GM18498 (cell line): ENCODE data around the gene KIF27.
"Not testable (repeated sequence)": the region's sequence is repeated elsewhere in the genome, so short reads cannot be mapped to it uniquely, and the experiment has no call there.

Experiments
- ATAC-seq: cut with Tn5 transposase; IDR thresholded peaks from one replicate; pipeline ENCODE4 v1.9.1; 2021; ENCODE audit warnings: mild to moderate bottlenecking, moderate library complexity; ENCODE audit not compliant: unreplicated experiment

KIF27 gene

GRCh38 chr9:83932011-83932410, 10.8 kb upstream of the KIF27 start:
- ATAC-seq, result no peak

GRCh38 chr9:83930881-83931280, 9.6 kb upstream of the KIF27 start:
- ATAC-seq, result no peak

- ATAC-seq, result no peak
Observed at GRCh38 chr9:83927591-83927990, 6.4 kb upstream of the KIF27 start.

- no peak for ATAC-seq
Observed at GRCh38 chr9:83920469-83920926, 734 bp downstream of the KIF27 start.

GRCh38 chr9:83919111-83919510, 2.1 kb downstream of the KIF27 start:
- ATAC-seq, result no peak

- not testable (repeated sequence) for ATAC-seq
Observed at GRCh38 chr9:83912194-83912593, 9.0 kb downstream of the KIF27 start.

- ATAC-seq, result no peak
Observed at GRCh38 chr9:83906144-83906543, 15.1 kb downstream of the KIF27 start.

GRCh38 chr9:83900615-83901014, 20.6 kb downstream of the KIF27 start:
- not testable (repeated sequence) for ATAC-seq

- ATAC-seq, result not testable (repeated sequence)
Observed at GRCh38 chr9:83894301-83894700, 26.9 kb downstream of the KIF27 start.

- not testable (repeated sequence) for ATAC-seq
Observed at GRCh38 chr9:83886498-83886897, 34.7 kb downstream of the KIF27 start.

- ATAC-seq, result not testable (repeated sequence)
Observed at GRCh38 chr9:83885559-83886240, 35.5 kb downstream of the KIF27 start.

- ATAC-seq, result not testable (repeated sequence)
Observed at GRCh38 chr9:83881687-83882408, 39.4 kb downstream of the KIF27 start.

GRCh38 chr9:83875559-83875958, 45.7 kb downstream of the KIF27 start:
- not testable (repeated sequence) for ATAC-seq

- peak; percentile 62 for ATAC-seq
Observed at GRCh38 chr9:83849895-83850294, 71.3 kb downstream of the KIF27 start.

- ATAC-seq, result not testable (repeated sequence)
Observed at GRCh38 chr9:83837070-83837643, 84.1 kb downstream of the KIF27 start.

GRCh38 chr9:83830426-83831071, 90.7 kb downstream of the KIF27 start:
- ATAC-seq, result not testable (repeated sequence)

GRCh38 chr9:83824986-83825623, 96.1 kb downstream of the KIF27 start:
- not testable (repeated sequence) for ATAC-seq

GRCh38 chr9:83817356-83818278, 103.6 kb downstream of the KIF27 start, which contains the start of gene GKAP1:
GKAP1 (minus strand) TSS chr9:83817769; CDS start chr9:83806517, 11,252 bp downstream.
- ATAC-seq, result peak; percentile 90

- ATAC-seq, result not testable (repeated sequence)
Observed at GRCh38 chr9:83817011-83817355, 104.2 kb downstream of the KIF27 start.

- ATAC-seq, result not testable (repeated sequence)
Observed at GRCh38 chr9:83815120-83815519, 106.1 kb downstream of the KIF27 start.
